A673 (cell line): Measurements from ENCODE around the gene AAGAB. TPM values are rescaled to one million over a fixed set of nuclear protein-coding genes. Genes with fewer than 3 reads are reported as not detected.
"Not testable (repeated sequence)": the region's sequence is repeated elsewhere in the genome, so short reads cannot be mapped to it uniquely, and the experiment has no call there.

Experiments
- BruUV-seq: library from RNA; stranded (reverse); fragments of 400-500 nt; replicated peaks from 2 replicates; lab custom pipeline; 2021; lab: Mats Ljungman, UMichigan
- CTCF ChIA-PET: fragments of 300-600 bp; sonication (Branson Sonifier 250); formaldehyde crosslinking; loops from one replicate; lab custom pipeline; 2022; ENCODE audit warnings: antibody characterized with exemption; lab: Charles Lee
- POLR2A ChIA-PET: fragments of 300-600 bp; sonication (Branson Sonifier 250); formaldehyde crosslinking; loops from one replicate; lab custom pipeline; 2022; ENCODE audit warnings: antibody characterized with exemption; ENCODE audit not compliant: low non-redundant PET; lab: Charles Lee
- DNase-seq: peaks from one replicate; pipeline ENCODE4 v3.0.0-alpha.2; 2015; ENCODE audit warnings: low spot score
- H3K27ac ChIP-seq: fragments of 200-600 bp; sonication (generic); 2 replicates; pipeline ENCODE4 v1.5.1; 2016; ENCODE audit warnings: mixed run types, low read depth, mild to moderate bottlenecking, mixed read lengths, antibody characterized with exemption, low read length; ENCODE audit not compliant: poor library complexity, severe bottlenecking
- H3K27me3 ChIP-seq: fragments of 200-600 bp; sonication (generic); replicated peaks from 2 replicates; pipeline ENCODE4 v1.6.1; 2017; ENCODE audit warnings: mixed run types, low read depth, mild to moderate bottlenecking, mixed read lengths, antibody characterized with exemption, low read length; ENCODE audit not compliant: insufficient read depth, poor library complexity
- H3K36me3 ChIP-seq: fragments of 200-600 bp; sonication (generic); 2 replicates; pipeline ENCODE4 v1.6.1; 2016; ENCODE audit warnings: mixed run types, mild to moderate bottlenecking, mixed read lengths, antibody characterized with exemption, low read length; ENCODE audit not compliant: insufficient read depth, poor library complexity, severe bottlenecking
- H3K4me1 ChIP-seq: fragments of 200-600 bp; sonication (generic); 2 replicates; pipeline ENCODE4 v1.6.1; 2017; ENCODE audit warnings: mixed run types, mild to moderate bottlenecking, mixed read lengths, antibody characterized with exemption, low read length; ENCODE audit not compliant: insufficient read depth, poor library complexity, severe bottlenecking
- H3K4me3 ChIP-seq: fragments of 200-600 bp; sonication (generic); 2 replicates; pipeline ENCODE4 v1.5.1; 2016; ENCODE audit warnings: low read depth, mixed run types, mild to moderate bottlenecking, mixed read lengths, low read length; ENCODE audit not compliant: poor library complexity, severe bottlenecking
- H3K9me3 ChIP-seq: fragments of 200-600 bp; sonication (generic); 2 replicates; pipeline ENCODE4 v1.6.1; 2016; ENCODE audit warnings: mixed run types, low read depth, mild to moderate bottlenecking, mixed read lengths, antibody characterized with exemption, low read length; ENCODE audit not compliant: poor library complexity, severe bottlenecking
- EZH2 ChIP-seq: fragments of 200-600 bp; sonication (generic); IDR thresholded peaks from 2 replicates; pipeline ENCODE4 v1.6.1; 2017; ENCODE audit warnings: borderline replicate concordance, low read depth, mild to moderate bottlenecking, mixed read lengths, antibody characterized with exemption, low read length; ENCODE audit not compliant: poor library complexity, severe bottlenecking
- intact Hi-C: fragments of 100-400 bp; cut with micrococcal nuclease; formaldehyde crosslinking; loops from one replicate; pipeline ENCODE4 v1.10.0; 2022; ENCODE audit not compliant: unreplicated experiment
- total RNA-seq: library from RNA; stranded (reverse); gene quantifications from 2 replicates; pipeline ENCODE4 v1.2.3, GENCODE V29; 2021
- TF ChIP-seq, protein P1 (sequence below): fragments of 300-800, 200-600 bp; sonication (generic); conservative IDR thresholded peaks from 2 replicates; pipeline ENCODE4 v1.5.1; 2017; ENCODE audit warnings: low read depth, mild to moderate bottlenecking, antibody characterized with exemption, low read length, moderate library complexity, mixed read lengths

Gene AAGAB
- total RNA-seq, 1 experiment from 2014 or later = 54.8 TPM

DNA sequence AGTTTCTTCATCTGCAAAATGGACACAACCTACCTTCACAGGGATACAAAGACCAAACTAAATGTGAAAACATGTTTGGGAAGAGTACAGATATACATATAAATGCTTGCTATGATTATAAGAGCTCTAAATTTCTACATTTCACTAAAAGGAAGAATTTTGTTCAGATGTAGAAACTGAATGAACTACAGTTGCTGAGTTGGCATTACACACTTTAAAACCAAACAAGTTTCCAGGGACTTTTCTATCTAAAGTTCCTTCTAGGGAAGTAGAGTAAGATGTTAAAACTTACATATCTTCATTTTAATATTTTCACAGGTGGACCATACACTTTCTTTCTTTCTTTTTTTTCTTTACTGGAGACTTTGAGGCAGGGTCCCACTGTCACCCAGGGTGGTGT is 4.6 kb downstream of the AAGAB start:
- Histone ChIP-seq H3K4me3 (no peak overlapping the region), H3K4me1 (no peaks in the 10 kb centered on the region), H3K36me3 (no peaks in the 10 kb centered on the region), H3K27ac (no peak overlapping the region), H3K27me3 (no peaks in the 10 kb centered on the region), H3K9me3 (no peaks in the 10 kb centered on the region)
- DNase-seq = no peak
- no peak for TF ChIP-seq EZH2
- TF ChIP-seq, protein P1, sequence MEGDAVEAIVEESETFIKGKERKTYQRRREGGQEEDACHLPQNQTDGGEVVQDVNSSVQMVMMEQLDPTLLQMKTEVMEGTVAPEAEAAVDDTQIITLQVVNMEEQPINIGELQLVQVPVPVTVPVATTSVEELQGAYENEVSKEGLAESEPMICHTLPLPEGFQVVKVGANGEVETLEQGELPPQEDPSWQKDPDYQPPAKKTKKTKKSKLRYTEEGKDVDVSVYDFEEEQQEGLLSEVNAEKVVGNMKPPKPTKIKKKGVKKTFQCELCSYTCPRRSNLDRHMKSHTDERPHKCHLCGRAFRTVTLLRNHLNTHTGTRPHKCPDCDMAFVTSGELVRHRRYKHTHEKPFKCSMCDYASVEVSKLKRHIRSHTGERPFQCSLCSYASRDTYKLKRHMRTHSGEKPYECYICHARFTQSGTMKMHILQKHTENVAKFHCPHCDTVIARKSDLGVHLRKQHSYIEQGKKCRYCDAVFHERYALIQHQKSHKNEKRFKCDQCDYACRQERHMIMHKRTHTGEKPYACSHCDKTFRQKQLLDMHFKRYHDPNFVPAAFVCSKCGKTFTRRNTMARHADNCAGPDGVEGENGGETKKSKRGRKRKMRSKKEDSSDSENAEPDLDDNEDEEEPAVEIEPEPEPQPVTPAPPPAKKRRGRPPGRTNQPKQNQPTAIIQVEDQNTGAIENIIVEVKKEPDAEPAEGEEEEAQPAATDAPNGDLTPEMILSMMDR = no peak
- ChIA-PET POLR2A (no interaction called here), CTCF (no interaction called here)
- no TSS peak for BruUV-seq
- intact Hi-C loops = no loop called here

DNA sequence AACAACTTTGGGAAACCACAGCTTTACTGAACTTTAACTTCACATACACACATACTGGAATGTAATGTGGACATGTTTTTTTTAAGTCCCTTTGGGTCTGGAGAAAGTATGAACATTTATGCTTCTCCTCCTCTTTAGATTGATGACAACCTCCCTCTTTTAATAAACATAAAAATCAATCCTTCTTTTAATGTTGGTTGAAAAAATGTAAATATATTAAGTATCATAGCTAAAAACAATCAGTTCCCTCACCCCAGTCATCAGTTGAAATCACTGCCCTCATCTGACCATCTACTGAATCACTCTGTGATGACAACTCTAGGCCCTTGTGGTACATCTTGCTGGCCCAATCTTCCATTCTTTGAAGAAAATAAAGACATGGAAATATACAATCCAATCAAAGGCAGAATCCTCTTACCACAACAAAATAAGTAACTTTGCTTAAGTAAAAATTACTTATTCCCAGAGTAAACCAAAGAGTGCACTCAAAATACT is 6.4 kb downstream of the AAGAB start:
- no peak for TF ChIP-seq EZH2
- TF ChIP-seq, protein P1 = no peak

DNA sequence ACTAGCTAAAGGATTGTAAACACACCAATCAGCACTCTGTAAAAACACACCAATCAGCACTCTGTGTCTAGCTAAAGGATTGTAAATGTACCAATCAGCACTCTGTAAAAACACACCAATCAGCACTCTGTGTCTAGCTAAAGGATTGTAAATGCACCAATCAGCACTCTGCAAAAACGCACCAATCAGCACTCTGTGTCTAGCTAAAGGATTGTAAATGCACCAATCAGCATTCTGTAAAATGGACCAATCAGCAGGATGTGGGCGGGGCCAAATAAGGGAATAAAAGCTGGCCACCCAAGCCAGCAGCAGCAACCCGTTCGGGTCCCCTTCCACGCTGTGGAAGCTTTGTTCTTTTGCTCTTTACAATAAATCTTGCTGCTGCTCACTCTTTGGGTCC is 7.9 kb downstream of the AAGAB start:
- peaks cover 18% of the 10 kb centered on the region for H3K4me1 ChIP-seq
- H3K9me3 ChIP-seq, H3K36me3 ChIP-seq, BruUV-seq, DNase-seq, H3K27me3 ChIP-seq, intact Hi-C loops, H3K4me3 ChIP-seq, CTCF ChIA-PET, POLR2A ChIA-PET, H3K27ac ChIP-seq: not testable (repeated sequence)

More for the DNA sequence above, 6.4 kb downstream of the AAGAB start:
- Histone ChIP-seq H3K4me1 (peaks cover 8% of the 10 kb centered on the region), H3K27ac (no peak overlapping the region), H3K27me3 (no peaks in the 10 kb centered on the region), H3K9me3 (no peaks in the 10 kb centered on the region), H3K36me3 (no peaks in the 10 kb centered on the region), H3K4me3 (no peak overlapping the region)
- ChIA-PET CTCF (no interaction called here), POLR2A (interaction anchor here (0.5 kb wide), 1 partner anchor 83 kb away, joined by 3 read pairs; no protein-coding TSS in a partner anchor)
- no peak for DNase-seq
- BruUV-seq = no TSS peak
- intact Hi-C loops = no loop called here

DNA sequence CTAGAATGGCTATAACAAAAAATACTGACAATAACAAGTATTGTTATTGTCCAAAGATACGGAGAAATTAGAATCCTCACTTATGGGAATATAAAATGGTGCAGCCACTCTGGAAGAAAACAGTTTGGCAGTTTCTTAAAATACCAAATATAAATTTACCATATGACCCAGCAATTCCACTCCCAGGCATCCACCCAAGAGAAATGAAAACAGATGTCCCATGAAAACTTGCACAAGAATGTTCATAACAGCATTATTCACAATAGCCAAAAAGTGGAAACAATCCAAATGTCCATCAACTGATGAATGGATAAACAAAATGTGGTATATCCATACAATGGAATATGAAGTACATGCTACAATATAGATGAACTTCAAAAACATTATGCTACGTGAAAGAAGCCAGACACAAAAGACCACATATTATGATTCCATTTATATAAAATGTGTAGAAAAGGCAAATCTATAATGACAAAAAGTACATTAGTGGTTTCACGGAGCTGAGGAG is 9.4 kb downstream of the AAGAB start:
- no peak overlapping the region for H3K27ac ChIP-seq
- peaks cover 34% of the 10 kb centered on the region for H3K4me1 ChIP-seq
- no peaks in the 10 kb centered on the region for H3K9me3 ChIP-seq
- POLR2A ChIA-PET = no interaction called here
- TF ChIP-seq, protein P1 = no peak
- no peak for TF ChIP-seq EZH2
- no peak overlapping the region for H3K4me3 ChIP-seq
- H3K36me3 ChIP-seq = no peaks in the 10 kb centered on the region
- CTCF ChIA-PET = no interaction called here
- DNase-seq = no peak
- intact Hi-C loops = no loop called here
- BruUV-seq = no TSS peak
- H3K27me3 ChIP-seq = no peaks in the 10 kb centered on the region
